HepG2 (cell line): ENCODE measurements around the gene GMPPB. TPM values are rescaled to one million over a fixed set of nuclear protein-coding genes. Genes with fewer than 3 reads are reported as not detected.
"Not testable (repeated sequence)": the region's sequence is repeated elsewhere in the genome, so short reads cannot be mapped to it uniquely, and the experiment has no call there.

Source experiments
- ATAC-seq: fragments of 200-7000 bp; cut with Tn5 transposase; 3 replicates; pipeline ENCODE4 v1.9.1; 2020; ENCODE audit warnings: mild to moderate bottlenecking, moderate library complexity
- BruUV-seq: library from RNA; stranded (reverse); fragments of 400-500 nt; replicated peaks from 2 replicates; lab custom pipeline; 2021; lab: Mats Ljungman, UMichigan
- CTCF ChIA-PET: fragments of 300-600 bp; formaldehyde crosslinking; extraction: SDS; loops from one replicate; lab custom pipeline; 2021; ENCODE audit warnings: low total read pairs, inconsistent platforms, low intra/inter-chr PET ratio; lab: Yijun Ruan, JAX
- POLR2A ChIA-PET: fragments of 350-600 bp; sonication (Branson Sonifier 250); formaldehyde crosslinking; loops from one replicate; lab custom pipeline; 2020; ENCODE audit warnings: antibody characterized with exemption, inconsistent platforms; lab: Yijun Ruan, JAX
- DNase-seq: peaks from one replicate; pipeline ENCODE4 v3.0.0-alpha.2; 2015; ENCODE audit warnings: low spot score
- FAIRE-seq: peaks from 3 replicates; lab custom pipeline; 2011; peaks lifted over from hg19 to GRCh38; lab: Jason Lieb, UNC
- H2AFZ ChIP-seq: one replicate; pipeline ENCODE4 v1.6.1; 2011; ENCODE audit warnings: low read length, inconsistent platforms
- H3K27ac ChIP-seq: fragments of 300-600 bp; 3 replicates; pipeline ENCODE4 v1.8.0; 2011; ENCODE audit warnings: mixed run types, mild to moderate bottlenecking, mixed read lengths, low read length, inconsistent platforms; ENCODE audit not compliant: insufficient read depth; ENCODE audit errors: extremely low read length
- H3K27me3 ChIP-seq, 2 experiments: fragments of 200-600 bp in 1 of 2; 2 replicates in 1 of 2; 3 replicates in 1 of 2; pipeline versions ENCODE4 v1.6.0 to v1.8.0; 2011; ENCODE audit warnings: low read length in 2 of 2, mild to moderate bottlenecking in 2 of 2, moderate library complexity in 2 of 2, inconsistent platforms in 1 of 2; ENCODE audit not compliant: insufficient read depth in 2 of 2, control insufficient read depth in 1 of 2
- H3K36me3 ChIP-seq, 2 experiments: fragments of 200-600 bp in 1 of 2; replicated peaks in 1 of 2; 2 replicates in 1 of 2; 3 replicates in 1 of 2; pipeline versions ENCODE4 v1.5.1 to v1.8.0; 2011; ENCODE audit warnings: low read length in 2 of 2, inconsistent platforms in 1 of 2; ENCODE audit not compliant: insufficient read depth in 2 of 2, control insufficient read depth in 1 of 2
- H3K4me1 ChIP-seq: 2 replicates; pipeline ENCODE4 v1.5.1; 2012; ENCODE audit warnings: low read length, inconsistent platforms; ENCODE audit not compliant: insufficient read depth
- H3K4me2 ChIP-seq: 2 replicates; pipeline ENCODE4 v1.6.0; 2011; ENCODE audit warnings: low read depth, low read length, inconsistent platforms
- H3K4me3 ChIP-seq, 3 experiments: fragments of 200-600 bp in 1 of 3; sonication (generic), shearing (Covaris generic) in 1 of 3; replicated peaks in 1 of 3; 2 replicates each; pipeline ENCODE4 v1.5.1; 2011 to 2016; ENCODE audit warnings: low read length in 3 of 3, inconsistent platforms in 2 of 3, low read depth in 2 of 3, mild to moderate bottlenecking in 2 of 3, control low read depth in 1 of 3, mixed read lengths in 1 of 3; ENCODE audit not compliant: insufficient read depth in 1 of 3
- H3K79me2 ChIP-seq: one replicate; pipeline ENCODE4 v1.6.1; 2011; ENCODE audit warnings: low read length, inconsistent platforms; ENCODE audit not compliant: insufficient read depth
- H3K9ac ChIP-seq: 2 replicates; pipeline ENCODE4 v1.6.0; 2011; ENCODE audit warnings: mild to moderate bottlenecking, low read depth, low read length, inconsistent platforms; ENCODE audit not compliant: insufficient read depth
- H3K9me3 ChIP-seq: 2 replicates; pipeline ENCODE4 v1.5.1; 2012; ENCODE audit warnings: mild to moderate bottlenecking, low read length
- H4K20me1 ChIP-seq: 2 replicates; pipeline ENCODE4 v1.6.0; 2011; ENCODE audit warnings: inconsistent platforms, mild to moderate bottlenecking, low read length, moderate library complexity; ENCODE audit not compliant: insufficient read depth
- WGBS: methylation state at CpG from one replicate; pipeline ENCODE4 v1.1.6; 2017; ENCODE audit warnings: low lambda C conversion rate; 5-methylcytosine and 5-hydroxymethylcytosine counted together
- in situ Hi-C: cut with HindIII; loops from 2 replicates; pipeline ENCODE4 v1.10.0; 2017; ENCODE audit warnings: low pct_unique_long_range_greater_than_20kb; ENCODE audit not compliant: extremely low pct_ligation_motif_present
- intact Hi-C: fragments of 100-400 bp; cut with micrococcal nuclease; formaldehyde crosslinking; loops from one replicate; pipeline ENCODE4 v1.10.0; 2022; ENCODE audit not compliant: unreplicated experiment
- polyA plus RNA-seq, 8 experiments: library from polyadenylated mRNA; depleted of rRNA in 3 of 8; stranded (reverse) in 7 of 8; unstranded in 1 of 8; fragments of >200 nt; fragmentation: Illumina TruSeq in 4 of 8; extraction: Trizol in 4 of 8; gene quantifications; 2 replicates each; pipeline versions ENCODE4 v1.2.1 to v1.2.3, GENCODE V29; 2011 to 2016; ENCODE audit warnings: low read depth in 4 of 8, missing spikeins in 1 of 8, mixed read lengths in 1 of 8; ENCODE audit not compliant: insufficient read depth in 1 of 8
- total RNA-seq, 5 experiments: library from RNA; depleted of rRNA; stranded (reverse); fragments of >200 nt; fragmentation: Illumina TruSeq; extraction: Trizol; gene quantifications; 2 replicates each; pipeline ENCODE4 v1.2.3, GENCODE V29; 2016; ENCODE audit warnings: low read depth in 1 of 5

The GMPPB gene
- total and polyA plus RNA-seq, 2 of the 13 experiments (the other 11 are each of a cell fraction or from before 2014, with no cell fraction given) = 6.5 to 23.1 TPM

- H3K4me2 ChIP-seq, FAIRE-seq, H2AFZ ChIP-seq, H3K27me3 ChIP-seq, H4K20me1 ChIP-seq, H3K4me3 ChIP-seq, intact Hi-C loops, POLR2A ChIA-PET, BruUV-seq, H3K9ac ChIP-seq, ATAC-seq, H3K27ac ChIP-seq, CTCF ChIA-PET, H3K9me3 ChIP-seq, DNase-seq, in situ Hi-C loops: not testable (repeated sequence)
- Histone ChIP-seq H3K36me3 (peaks cover 11 to 25% of the 10 kb centered on the region in 2 experiments; a peak in 4 of 5 replicates), H3K79me2 (peaks cover 30% of the 10 kb centered on the region), H3K4me1 (peaks cover 23% of the 10 kb centered on the region)
- WGBS = 83% methylated on average over 5 of the region's 6 CpGs
Measured at GRCh38 chr3:49694409-49695070, 29.2 kb downstream of the GMPPB start.

DNA sequence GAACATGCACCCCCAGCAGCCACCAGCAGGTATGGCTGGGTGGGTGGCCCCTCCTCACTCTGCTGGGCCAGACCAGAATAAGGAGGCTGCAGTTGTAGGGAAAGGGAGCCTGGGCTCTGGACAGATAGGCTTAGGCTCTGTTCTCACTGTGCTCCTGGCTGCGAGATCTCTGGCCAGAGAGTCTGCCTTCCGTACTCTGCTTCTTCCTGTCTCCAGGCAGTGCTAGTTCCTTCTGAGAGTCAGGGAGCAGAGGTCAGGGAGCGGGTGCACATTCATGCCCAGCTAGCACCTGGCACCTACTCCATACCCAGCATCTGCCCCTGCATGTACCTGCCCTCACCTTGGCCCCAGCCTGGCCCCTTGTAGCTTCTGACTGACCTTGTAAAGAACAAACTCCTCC is 32.3 kb downstream of the GMPPB start:
- ATAC-seq, in situ Hi-C loops: not testable (repeated sequence)

GRCh38 chr3:49690856-49691255 is 32.9 kb downstream of the GMPPB start:
- H3K4me2 ChIP-seq = peak overlapping the region; percentile 96
- in situ Hi-C loops, H3K9me3 ChIP-seq, H2AFZ ChIP-seq, H3K27me3 ChIP-seq, H4K20me1 ChIP-seq, POLR2A ChIA-PET, DNase-seq, BruUV-seq, intact Hi-C loops, H3K27ac ChIP-seq, H3K36me3 ChIP-seq, ATAC-seq, FAIRE-seq, CTCF ChIA-PET: not testable (repeated sequence)
- peak overlapping the region in 2 of 3 experiments; percentile 13 to 16; a peak in 3 of 6 replicates for H3K4me3 ChIP-seq
- no CpG with 5 or more reads among the region's 3 CpGs for WGBS
- peak overlapping the region; percentile 29; the same call in 1 of the 2 replicates for H3K9ac ChIP-seq
- peaks cover 41% of the 10 kb centered on the region for H3K4me1 ChIP-seq
- H3K79me2 ChIP-seq = peaks cover 44% of the 10 kb centered on the region

More for the DNA sequence above, 32.3 kb downstream of the GMPPB start:
- H3K27ac ChIP-seq, intact Hi-C loops, H3K27me3 ChIP-seq, H2AFZ ChIP-seq, H3K9me3 ChIP-seq, H4K20me1 ChIP-seq, H3K36me3 ChIP-seq, CTCF ChIA-PET, H3K4me3 ChIP-seq, FAIRE-seq, H3K9ac ChIP-seq, POLR2A ChIA-PET, DNase-seq, BruUV-seq: not testable (repeated sequence)
- Histone ChIP-seq H3K4me2 (peak overlapping the region; percentile 96; the same call in 1 of the 2 replicates), H3K79me2 (peaks cover 44% of the 10 kb centered on the region), H3K4me1 (peaks cover 41% of the 10 kb centered on the region)
- WGBS = 92% methylated on average over 2 of the region's 3 CpGs
